GM18519 (cell line): Measurements from ENCODE around the gene NPIPB4.
A peak's percentile ranks its signal among the peaks of the same experiment; 100 is the strongest.
"Not testable (repeated sequence)": the region's sequence is repeated elsewhere in the genome, so short reads cannot be mapped to it uniquely, and the experiment has no call there.

Source experiments
- ATAC-seq: cut with Tn5 transposase; IDR thresholded peaks from one replicate; pipeline ENCODE4 v1.9.1; 2021; ENCODE audit warnings: mild to moderate bottlenecking, moderate library complexity; ENCODE audit not compliant: unreplicated experiment, low FRiP score

NPIPB4 gene

GRCh38 chr16:21857656-21858055, at the start of gene NPIPB4:
Gene NPIPB4, minus strand, starts transcription at chr16:21857756. Its CDS starts 378 bp downstream, at chr16:21857378.
- not testable (repeated sequence) for ATAC-seq

GRCh38 chr16:21898998-21899397, 41.4 kb upstream of the NPIPB4 start:
- ATAC-seq = not testable (repeated sequence)

- ATAC-seq = not testable (repeated sequence)
Measured at GRCh38 chr16:21881988-21882387, 24.4 kb upstream of the NPIPB4 start.

GRCh38 chr16:21837186-21837585, 20.4 kb downstream of the NPIPB4 start:
- ATAC-seq = not testable (repeated sequence)

- not testable (repeated sequence) for ATAC-seq
Measured at GRCh38 chr16:21836334-21836733, 21.2 kb downstream of the NPIPB4 start.

- ATAC-seq = not testable (repeated sequence)
Measured at GRCh38 chr16:21835747-21836146, 21.8 kb downstream of the NPIPB4 start.

- ATAC-seq = not testable (repeated sequence)
Measured at GRCh38 chr16:21834211-21834610, 23.3 kb downstream of the NPIPB4 start.

GRCh38 chr16:21829929-21830328, 27.6 kb downstream of the NPIPB4 start:
- not testable (repeated sequence) for ATAC-seq

- not testable (repeated sequence) for ATAC-seq
Measured at GRCh38 chr16:21826067-21826706, 31.4 kb downstream of the NPIPB4 start.

- not testable (repeated sequence) for ATAC-seq
Measured at GRCh38 chr16:21825526-21825925, 32.0 kb downstream of the NPIPB4 start.

GRCh38 chr16:21823258-21823657, 34.3 kb downstream of the NPIPB4 start:
- not testable (repeated sequence) for ATAC-seq

- not testable (repeated sequence) for ATAC-seq
Measured at GRCh38 chr16:21820908-21821465, 36.6 kb downstream of the NPIPB4 start.

GRCh38 chr16:21820028-21820907, 37.3 kb downstream of the NPIPB4 start:
- peak; percentile 85 for ATAC-seq

GRCh38 chr16:21819617-21820016, 37.9 kb downstream of the NPIPB4 start:
- ATAC-seq = not testable (repeated sequence)

- ATAC-seq = not testable (repeated sequence)
Measured at GRCh38 chr16:21817012-21817411, 40.5 kb downstream of the NPIPB4 start.

GRCh38 chr16:21815694-21816093, 41.9 kb downstream of the NPIPB4 start:
- ATAC-seq = not testable (repeated sequence)

GRCh38 chr16:21802375-21802663, 55.2 kb downstream of the NPIPB4 start:
- not testable (repeated sequence) for ATAC-seq

GRCh38 chr16:21801538-21802374, 55.8 kb downstream of the NPIPB4 start:
- ATAC-seq = not testable (repeated sequence)

- ATAC-seq = not testable (repeated sequence)
Measured at GRCh38 chr16:21798601-21799000, 59.0 kb downstream of the NPIPB4 start.

GRCh38 chr16:21793310-21793709, 64.2 kb downstream of the NPIPB4 start:
- not testable (repeated sequence) for ATAC-seq
